Testis (tissue), 3 donors: Measurements from ENCODE around the gene CPTP. TPM values are rescaled to one million over a fixed set of nuclear protein-coding genes. Genes with fewer than 3 reads are reported as not detected.

ENCODE experiments used
- DNase-seq: peaks from one replicate; pipeline ENCODE4 v3.0.0-alpha.2; 2019
- H3K27ac ChIP-seq, 2 donors: fragments of 200-600 bp; sonication (generic); one replicate each; pipeline ENCODE4 v1.5.1; 2019
- H3K27me3 ChIP-seq: fragments of 200-600 bp; sonication (generic); one replicate; pipeline ENCODE4 v1.5.1; 2019
- H3K36me3 ChIP-seq: fragments of 200-600 bp; sonication (generic); one replicate; pipeline ENCODE4 v1.5.1; 2017; ENCODE audit warnings: low read depth; ENCODE audit errors: missing control alignments
- H3K4me1 ChIP-seq: fragments of 200-600 bp; sonication (generic); one replicate; pipeline ENCODE4 v1.5.1; 2019
- H3K4me3 ChIP-seq, 2 donors: fragments of 200-600 bp; sonication (generic); one replicate each; pipeline ENCODE4 v1.5.1; 2017 to 2019
- H3K9me3 ChIP-seq: fragments of 200-600 bp; sonication (generic); one replicate; pipeline ENCODE4 v1.5.1; 2017
- CTCF ChIP-seq, 3 experiments: fragments of 450-650 bp in 2 of 3; fragments of 200-600 bp in 1 of 3; sonication (generic) in 1 of 3; IDR thresholded peaks; one replicate each; pipeline ENCODE4 v1.5.1; 2016 to 2019; ENCODE audit warnings: antibody characterized with exemption in 3 of 3, mild to moderate bottlenecking in 2 of 3, moderate library complexity in 1 of 3
- POLR2A ChIP-seq: fragments of 450-650 bp; IDR thresholded peaks from one replicate; pipeline ENCODE4 v1.6.1; 2017; ENCODE audit warnings: antibody characterized with exemption, mild to moderate bottlenecking, moderate library complexity
- WGBS, 2 donors: methylation state at CpG; one replicate each; pipeline ENCODE4 v1.1.5; 2018; 5-methylcytosine and 5-hydroxymethylcytosine counted together
- intact Hi-C: fragments of 100-400 bp; cut with DNase I; formaldehyde crosslinking; loops from one replicate; pipeline ENCODE4 v1.15.1; 2023; ENCODE audit warnings: low total_unique reads
- polyA plus RNA-seq: library from polyadenylated mRNA; stranded (reverse); fragments of 350-450 nt; fragmentation: Illumina TruSeq; extraction: RNeasy Lipid Tissue Mini Kit (QIAGEN cat#74804); gene quantifications from one replicate; pipeline ENCODE4 v1.2.3, GENCODE V29; 2014; ENCODE audit warnings: low read depth, low replicate concordance; ENCODE audit not compliant: insufficient read depth
- total RNA-seq, 2 donors: library from RNA; depleted of rRNA; stranded (reverse); fragments of >200 nt; gene quantifications; one replicate each; pipeline ENCODE4 v1.2.3, GENCODE V29; 2016

The CPTP gene
- total and polyA plus RNA-seq, 3 donors from 2014 or later, result 64.4 to 129 (median 82.3) TPM

- Histone ChIP-seq H3K36me3 (no peaks in the 10 kb centered on the region), H3K27me3 (no peaks in the 10 kb centered on the region), H3K4me3 (no peak overlapping the region), H3K4me1 (peaks cover 18% of the 10 kb centered on the region), H3K27ac (no peak overlapping the region), H3K9me3 (no peaks in the 10 kb centered on the region)
- intact Hi-C loops, result no loop called here
- TF ChIP-seq POLR2A, result no peak
- 73 to 93% methylated on average over 3 to 49 of the region's 50 CpGs for WGBS, 2 donors
- no peak for DNase-seq
Observed at GRCh38 chr1:1286313-1287261, 38.0 kb upstream of the CPTP start.

- TF ChIP-seq CTCF (IDR thresholded peaks at IDR 0.05), result no peak
- TF ChIP-seq POLR2A, result no peak
- WGBS, 2 donors, result 85 to 90% methylated on average over 10 to 45 of the region's 46 CpGs
- intact Hi-C loops, result no loop called here
- no peak overlapping the region for H3K4me3 ChIP-seq
- H3K36me3 ChIP-seq, result no peaks in the 10 kb centered on the region
- no peaks in the 10 kb centered on the region for H3K27me3 ChIP-seq
- H3K4me1 ChIP-seq, result peaks cover 11% of the 10 kb centered on the region
- H3K9me3 ChIP-seq, result no peaks in the 10 kb centered on the region
- no peak for DNase-seq
- H3K27ac ChIP-seq, result no peak overlapping the region
Observed at GRCh38 chr1:1287288-1288110, 37.1 kb upstream of the CPTP start.

GRCh38 chr1:1290238-1290731 is 34.3 kb upstream of the CPTP start:
- intact Hi-C loops, result no loop called here
- WGBS, 2 donors, result 77 to 100% methylated on average over 4 to 15 of the region's 15 CpGs
- peak; percentile 69 for DNase-seq
- peaks cover 11% of the 10 kb centered on the region for H3K4me1 ChIP-seq
- H3K4me3 ChIP-seq, result no peak overlapping the region
- no peaks in the 10 kb centered on the region for H3K9me3 ChIP-seq
- no peak overlapping the region for H3K27ac ChIP-seq
- TF ChIP-seq POLR2A, result no peak
- TF ChIP-seq CTCF (IDR thresholded peaks at IDR 0.05), result peak; percentile 42 to 44 (median 43)
- H3K36me3 ChIP-seq, result no peaks in the 10 kb centered on the region
- H3K27me3 ChIP-seq, result no peaks in the 10 kb centered on the region

GRCh38 chr1:1291023-1291528 is 33.5 kb upstream of the CPTP start:
- no peak overlapping the region for H3K27ac ChIP-seq
- no peaks in the 10 kb centered on the region for H3K27me3 ChIP-seq
- intact Hi-C loops, result no loop called here
- peaks cover 11% of the 10 kb centered on the region for H3K4me1 ChIP-seq
- 36 to 62% methylated on average over 14 to 28 of the region's 28 CpGs for WGBS, 2 donors
- DNase-seq, result no peak
- H3K9me3 ChIP-seq, result no peaks in the 10 kb centered on the region
- no peak overlapping the region for H3K4me3 ChIP-seq
- TF ChIP-seq CTCF (IDR thresholded peaks at IDR 0.05) (no peak), POLR2A (no peak)
- H3K36me3 ChIP-seq, result no peaks in the 10 kb centered on the region
